Uterus (tissue), 2 donors: ENCODE results near the gene RNH1.

Experiments
- CTCF ChIP-seq, 4 experiments: fragments of 200-600 bp in 2 of 4; fragments of 450-650 bp in 2 of 4; sonication (generic) in 2 of 4; IDR thresholded peaks; one replicate each; pipeline ENCODE4 v1.5.1; 2016 to 2019; ENCODE audit warnings: antibody characterized with exemption in 4 of 4, mild to moderate bottlenecking in 2 of 4, moderate library complexity in 1 of 4
- POLR2A ChIP-seq, 2 donors: fragments of 450-650 bp; IDR thresholded peaks; one replicate each; pipeline ENCODE4 v1.6.1; 2016; ENCODE audit warnings: antibody characterized with exemption in 2 of 2, mild to moderate bottlenecking in 1 of 2, moderate library complexity in 1 of 2

- no peak for TF ChIP-seq CTCF (IDR thresholded peaks at IDR 0.05)
- no peak for TF ChIP-seq POLR2A (IDR thresholded peaks at IDR 0.05)
Measured at GRCh38 chr11:452203-452744, 54.8 kb downstream of the RNH1 start.
